HG02970 (cell line): Measurements from ENCODE around the gene VIL1.

Source experiments
- ATAC-seq: cut with Tn5 transposase; IDR thresholded peaks from one replicate; pipeline ENCODE4 v1.9.1; 2021; ENCODE audit warnings: mild to moderate bottlenecking, moderate library complexity, moderate number of reproducible peaks; ENCODE audit not compliant: unreplicated experiment, low FRiP score

The VIL1 gene

GRCh38 chr2:218418717-218419458 lies at the start of gene VIL1:
VIL1 (plus strand) TSS chr2:218419123; CDS start chr2:218423779, 4,656 bp downstream.
- no peak for ATAC-seq

DNA sequence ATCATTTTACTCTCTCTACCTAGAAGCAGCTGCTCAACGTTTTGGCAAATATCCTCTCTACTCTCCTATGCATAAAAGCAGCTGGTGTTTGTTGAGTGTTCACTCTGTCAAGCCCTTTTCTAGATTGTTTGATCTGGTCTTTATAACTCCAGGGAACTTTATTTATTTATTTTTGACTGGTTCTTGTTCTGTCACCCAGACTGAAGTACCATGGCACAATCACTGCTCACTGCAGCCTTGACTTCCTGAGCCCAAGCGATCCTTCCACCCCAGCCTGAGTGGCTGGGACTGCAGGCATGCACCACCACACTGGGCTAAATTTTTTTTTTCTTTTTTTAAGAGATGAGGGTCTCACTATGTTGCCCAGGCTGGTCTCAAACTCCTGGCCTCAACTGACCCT lies 49.6 kb upstream of the VIL1 start:
- ATAC-seq = no peak

- ATAC-seq = no peak
These were observed 48.4 kb upstream of the VIL1 start for GRCh38 chr2:218370410-218371063.

DNA sequence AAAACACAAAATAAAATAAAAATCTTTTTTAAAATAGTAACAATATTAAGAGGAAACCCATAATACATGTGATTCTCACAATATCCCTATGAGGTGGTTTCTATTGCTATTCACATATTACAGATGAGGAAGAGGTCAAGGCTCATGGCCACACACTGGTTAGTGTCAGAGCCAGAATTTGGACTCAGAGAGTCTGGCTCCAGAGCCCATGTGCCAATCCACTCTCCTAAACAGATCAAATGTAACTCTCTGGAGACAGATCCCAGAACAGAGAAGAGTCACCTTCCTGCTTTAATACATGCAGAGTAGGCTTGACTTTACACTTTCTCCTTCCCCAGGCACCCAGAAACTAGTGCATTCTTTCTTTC lies 47.0 kb upstream of the VIL1 start:
- ATAC-seq = no peak

DNA sequence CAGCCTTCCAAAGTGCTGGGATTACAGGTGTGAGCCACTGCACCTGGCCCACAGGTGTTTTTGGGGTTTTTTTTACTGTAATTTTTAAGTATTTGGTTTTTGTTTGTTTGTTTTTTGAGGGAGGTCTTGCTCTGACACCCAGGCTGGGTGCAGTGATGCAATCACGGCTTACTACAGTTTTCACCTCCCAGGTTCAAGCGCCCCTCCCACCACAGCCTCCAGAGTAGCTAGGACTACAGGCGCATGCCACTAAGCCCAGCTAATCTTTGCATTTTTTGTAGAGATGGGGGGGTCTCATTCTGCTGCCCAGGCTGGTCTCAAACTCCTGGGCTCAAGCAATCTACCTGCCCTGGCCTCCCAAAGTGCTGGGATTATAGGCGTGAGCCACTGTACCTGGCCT lies 44.1 kb upstream of the VIL1 start:
- no peak for ATAC-seq

GRCh38 chr2:218375212-218375611 lies 43.7 kb upstream of the VIL1 start:
- ATAC-seq = no peak

GRCh38 chr2:218378053-218378452 lies 40.9 kb upstream of the VIL1 start:
- no peak for ATAC-seq

DNA sequence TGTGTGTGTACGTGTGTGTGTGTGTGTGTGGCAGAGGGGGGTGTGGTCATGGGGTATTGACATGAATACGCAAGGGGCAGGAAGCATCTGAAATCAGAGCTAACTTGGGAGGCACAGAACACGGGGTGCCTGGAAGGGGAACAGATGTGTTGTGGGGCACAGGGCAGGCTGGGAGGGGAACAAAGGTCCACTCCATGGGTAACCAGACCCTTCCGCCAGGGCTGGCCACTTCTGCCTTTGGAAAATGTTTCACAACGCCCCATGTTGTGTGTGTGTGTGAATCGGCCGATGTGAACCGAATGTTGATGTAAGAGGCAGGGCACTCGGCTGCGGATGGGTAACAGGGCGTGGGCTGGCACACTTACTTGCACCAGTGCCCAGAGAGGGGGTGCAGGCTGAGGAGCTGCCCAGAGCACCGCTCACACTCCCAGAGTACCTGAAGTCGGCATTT lies 37.0 kb upstream of the VIL1 start, which contains the start of gene SLC11A1:
Gene SLC11A1, plus strand, starts transcription at position 358 of the 451 bp plus-strand sequence. CDS start 96 bp downstream, outside the sequence.
- no peak for ATAC-seq

DNA sequence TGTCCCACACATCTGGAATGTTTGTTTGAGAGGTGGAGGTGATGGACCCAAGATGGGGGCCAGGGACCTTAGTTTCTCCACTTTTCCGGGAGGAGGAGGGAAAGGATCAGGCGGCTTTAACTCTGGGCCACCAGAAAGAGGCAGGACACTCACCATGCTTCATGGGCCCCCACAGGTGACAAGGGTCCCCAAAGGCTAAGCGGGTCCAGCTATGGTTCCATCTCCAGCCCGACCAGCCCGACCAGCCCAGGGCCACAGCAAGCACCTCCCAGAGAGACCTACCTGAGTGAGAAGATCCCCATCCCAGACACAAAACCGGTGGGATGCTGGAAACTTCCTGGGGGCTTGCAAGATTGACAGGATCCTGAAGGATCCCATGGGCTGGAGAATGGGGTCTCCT lies 36.1 kb upstream of the VIL1 start:
- ATAC-seq = no peak

- ATAC-seq = no peak
These were observed 34.9 kb upstream of the VIL1 start for GRCh38 chr2:218383892-218384519.

DNA sequence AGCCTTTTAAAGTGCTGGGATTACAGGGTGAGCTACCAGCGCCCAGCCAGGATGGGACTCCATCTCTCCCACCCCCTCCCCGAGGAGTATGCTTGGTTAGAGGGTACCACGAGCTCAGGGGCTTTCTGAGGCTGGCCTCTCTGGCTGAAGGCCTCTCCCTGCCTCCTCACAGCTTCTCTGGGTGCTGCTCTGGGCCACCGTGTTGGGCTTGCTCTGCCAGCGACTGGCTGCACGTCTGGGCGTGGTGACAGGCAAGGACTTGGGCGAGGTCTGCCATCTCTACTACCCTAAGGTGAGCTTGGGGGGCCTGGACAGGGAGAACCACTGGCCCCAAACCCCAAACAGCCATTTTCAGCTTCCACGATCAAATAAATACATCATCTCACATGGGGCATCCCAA lies 33.9 kb upstream of the VIL1 start:
- ATAC-seq = no peak

DNA sequence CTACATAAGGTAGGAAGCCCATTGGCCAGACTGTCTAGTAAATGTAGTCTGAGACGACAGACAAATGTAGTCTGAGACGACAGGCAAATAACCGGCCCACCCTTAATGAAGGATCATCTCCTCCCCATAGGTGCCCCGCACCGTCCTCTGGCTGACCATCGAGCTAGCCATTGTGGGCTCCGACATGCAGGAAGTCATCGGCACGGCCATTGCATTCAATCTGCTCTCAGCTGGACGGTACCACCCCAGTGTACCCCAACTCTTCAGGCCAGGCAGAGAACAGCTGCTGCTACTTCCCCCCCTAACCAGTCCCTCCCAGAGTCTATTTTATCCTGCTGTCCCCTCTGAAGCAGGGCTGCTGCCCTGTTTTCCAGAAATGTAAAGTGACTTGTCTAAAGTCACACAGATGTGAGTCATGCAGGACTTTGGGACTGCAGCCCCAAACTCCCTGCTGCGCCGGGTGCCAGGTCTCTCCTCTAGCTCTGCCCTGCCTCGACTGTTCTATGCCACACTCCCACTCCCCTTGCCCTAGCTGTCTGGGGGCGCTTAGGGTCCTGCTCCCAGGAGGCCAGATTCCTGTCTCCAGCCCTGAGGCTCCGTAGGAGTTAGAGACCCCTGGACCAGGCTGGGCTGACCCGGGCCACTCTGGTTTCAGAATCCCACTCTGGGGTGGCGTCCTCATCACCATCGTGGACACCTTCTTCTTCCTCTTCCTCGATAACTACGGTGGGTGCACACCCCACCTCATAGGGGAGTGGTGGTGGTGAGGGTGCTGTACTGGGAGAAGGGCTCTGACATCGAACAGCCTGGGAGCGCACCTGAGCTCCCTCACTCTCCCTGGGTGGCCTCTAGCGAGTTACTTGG lies 32.2 kb upstream of the VIL1 start:
- no peak for ATAC-seq

DNA sequence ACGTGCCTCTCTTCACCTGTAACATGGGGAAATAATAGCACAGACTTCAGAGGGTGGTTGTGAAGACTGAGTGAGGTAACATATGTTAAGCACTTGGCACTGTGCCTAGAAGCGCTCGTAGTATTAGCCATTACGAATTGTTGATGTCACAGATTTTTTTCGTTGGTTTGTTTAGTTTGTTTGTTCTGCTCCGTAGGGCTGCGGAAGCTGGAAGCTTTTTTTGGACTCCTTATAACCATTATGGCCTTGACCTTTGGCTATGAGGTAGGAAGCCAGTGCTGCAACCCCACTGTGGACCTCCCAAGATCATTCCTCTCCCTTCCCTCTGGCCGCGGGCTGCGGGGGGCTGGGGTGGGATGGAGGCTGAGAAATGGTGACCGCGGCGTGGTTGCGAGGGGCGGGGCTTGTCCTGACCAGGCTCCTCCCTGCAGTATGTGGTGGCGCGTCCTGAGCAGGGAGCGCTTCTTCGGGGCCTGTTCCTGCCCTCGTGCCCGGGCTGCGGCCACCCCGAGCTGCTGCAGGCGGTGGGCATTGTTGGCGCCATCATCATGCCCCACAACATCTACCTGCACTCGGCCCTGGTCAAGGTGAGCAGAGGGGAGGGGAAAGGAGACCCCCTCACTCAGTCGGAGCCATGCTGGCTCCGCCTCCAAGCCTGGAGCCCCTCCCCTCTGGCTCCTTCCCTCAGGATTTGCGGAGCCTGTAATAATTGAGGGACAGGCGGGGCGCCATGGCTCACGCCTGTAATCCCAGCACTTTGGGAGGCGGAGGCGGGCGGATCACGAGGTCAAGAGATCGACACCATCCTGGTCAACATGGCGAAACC lies 31.3 kb upstream of the VIL1 start:
- ATAC-seq = no peak

GRCh38 chr2:218389333-218390150 lies 29.4 kb upstream of the VIL1 start:
- no peak for ATAC-seq

DNA sequence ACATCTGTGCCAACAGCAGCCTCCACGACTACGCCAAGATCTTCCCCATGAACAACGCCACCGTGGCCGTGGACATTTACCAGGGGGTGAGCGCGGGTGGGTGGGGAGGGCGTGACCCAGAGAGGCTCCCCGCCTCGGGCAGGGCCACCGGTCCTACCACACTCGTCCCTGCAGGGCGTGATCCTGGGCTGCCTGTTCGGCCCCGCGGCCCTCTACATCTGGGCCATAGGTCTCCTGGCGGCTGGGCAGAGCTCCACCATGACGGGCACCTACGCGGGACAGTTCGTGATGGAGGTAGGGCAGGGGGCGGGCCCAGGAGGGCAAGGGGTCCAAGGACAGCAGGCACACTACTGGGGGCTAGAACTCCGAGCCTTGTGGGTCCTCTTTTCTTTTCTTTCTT lies 27.7 kb upstream of the VIL1 start:
- ATAC-seq = no peak

DNA sequence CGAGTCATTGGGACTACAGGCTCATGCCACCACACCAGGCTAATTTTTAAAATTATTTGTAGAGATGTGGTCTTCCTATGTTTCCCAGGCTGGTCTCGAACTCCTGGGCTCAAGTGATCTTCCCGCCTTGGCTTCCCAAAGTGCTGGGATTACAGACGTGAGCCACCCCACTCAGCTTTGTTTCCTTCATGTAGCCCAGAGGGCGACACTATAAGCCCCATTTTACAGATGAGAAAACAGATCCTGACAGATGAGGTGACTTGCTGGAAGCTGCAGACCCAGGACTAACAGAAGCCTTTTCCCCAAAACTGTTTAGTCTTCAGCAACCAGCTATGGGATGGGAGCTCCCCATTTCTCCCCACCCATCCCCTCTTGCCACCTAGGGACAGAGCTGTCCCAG lies 26.5 kb upstream of the VIL1 start:
- ATAC-seq = no peak

- ATAC-seq = no peak
These were observed 25.9 kb upstream of the VIL1 start for GRCh38 chr2:218392891-218393462.

GRCh38 chr2:218393750-218394290 lies 25.1 kb upstream of the VIL1 start:
- no peak for ATAC-seq
